Measurements from ENCODE around the gene TUT4.

Gene TUT4

DNA sequence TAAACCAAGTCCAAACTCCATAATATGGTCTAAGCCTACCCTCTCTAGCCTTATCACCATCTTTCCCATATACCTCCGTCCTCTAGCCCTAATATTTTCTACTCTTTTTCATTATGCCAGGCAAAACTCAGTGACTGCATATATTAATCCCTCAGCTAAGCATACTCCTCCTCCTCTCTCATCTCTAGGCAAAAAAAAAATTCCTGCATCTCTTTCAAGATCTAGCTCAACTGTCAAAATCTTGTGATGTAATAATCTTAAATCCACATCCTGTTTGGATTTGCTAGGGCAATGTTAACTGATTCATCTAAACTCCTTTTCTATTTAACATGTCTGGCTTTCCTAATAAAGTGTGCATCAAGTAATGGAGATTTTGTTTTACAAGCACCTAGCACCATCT is 128.1 kb downstream of the TUT4 start:
- no peaks in the 10 kb centered on the region for H3K4me1 ChIP-seq (ENCODE audit: control insufficient read depth, insufficient read depth, low read length)
- DNase-seq (ENCODE audit: low read depth), result no peak
- H3K27me3 ChIP-seq (replicated peaks; ENCODE audit: control insufficient read depth, insufficient read depth, low read length), result no peaks in the 10 kb centered on the region
- H3K9ac ChIP-seq (ENCODE audit: low read length), result no peak overlapping the region
- no peak overlapping the region for H3K4me3 ChIP-seq (ENCODE audit: low read length)
- peaks cover 63% of the 10 kb centered on the region for H3K36me3 ChIP-seq (ENCODE audit: control insufficient read depth, insufficient read depth, low read length, severe bottlenecking)
- H3K9me3 ChIP-seq (ENCODE audit: control insufficient read depth, low read length), result no peaks in the 10 kb centered on the region

DNA sequence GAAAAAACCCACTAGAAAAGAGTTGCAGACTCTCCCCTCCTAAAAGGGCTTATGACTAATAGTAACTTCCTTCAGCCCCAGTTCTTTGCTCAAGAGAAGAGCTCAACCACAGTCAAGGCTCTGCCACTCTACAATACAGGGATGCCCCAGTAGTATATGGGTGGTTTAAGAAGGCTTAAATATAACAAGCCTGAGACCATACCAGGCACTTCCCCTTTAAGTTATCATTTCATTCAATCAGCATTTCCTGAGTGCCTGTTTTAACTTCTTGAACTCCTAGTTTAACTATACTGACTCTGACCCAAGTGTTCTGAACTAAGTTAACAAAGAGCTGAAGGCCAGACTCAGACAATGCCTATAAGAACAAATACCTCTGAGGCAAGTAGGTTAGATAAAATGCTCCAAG is 128.7 kb downstream of the TUT4 start:
- Histone ChIP-seq H3K9ac (ENCODE audit: low read length) (no peak overlapping the region), H3K9me3 (ENCODE audit: control insufficient read depth, low read length) (no peaks in the 10 kb centered on the region), H3K4me3 (ENCODE audit: low read length) (no peak overlapping the region), H3K36me3 (ENCODE audit: control insufficient read depth, insufficient read depth, low read length, severe bottlenecking) (peaks cover 65% of the 10 kb centered on the region), H3K27me3 (replicated peaks; ENCODE audit: control insufficient read depth, insufficient read depth, low read length) (no peaks in the 10 kb centered on the region), H3K4me1 (ENCODE audit: control insufficient read depth, insufficient read depth, low read length) (no peaks in the 10 kb centered on the region)
- no peak for DNase-seq (ENCODE audit: low read depth)

DNA sequence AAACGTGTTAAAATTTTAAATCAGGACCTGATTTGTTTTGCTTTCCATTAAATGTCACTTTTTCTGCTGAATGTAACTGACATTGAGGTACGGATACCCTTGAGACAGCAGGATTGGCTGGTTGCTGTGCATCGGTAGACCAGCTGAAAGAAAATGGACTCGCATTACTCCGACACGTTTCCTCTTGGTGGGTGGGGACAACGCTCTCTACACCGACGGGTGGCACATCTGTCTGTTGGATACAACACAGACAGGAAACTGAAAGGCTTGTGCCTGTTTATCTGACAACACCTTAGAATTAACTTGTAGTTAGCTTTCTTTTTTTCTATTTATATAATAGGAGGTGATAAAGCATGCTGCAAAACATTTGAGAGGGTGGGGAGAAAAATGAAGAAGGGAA is 129.1 kb downstream of the TUT4 start:
- no peaks in the 10 kb centered on the region for H3K4me1 ChIP-seq (ENCODE audit: control insufficient read depth, insufficient read depth, low read length)
- no peak overlapping the region for H3K4me3 ChIP-seq (ENCODE audit: low read length)
- no peaks in the 10 kb centered on the region for H3K27me3 ChIP-seq (replicated peaks; ENCODE audit: control insufficient read depth, insufficient read depth, low read length)
- H3K9ac ChIP-seq (ENCODE audit: low read length), result no peak overlapping the region
- no peak for DNase-seq (ENCODE audit: low read depth)
- no peaks in the 10 kb centered on the region for H3K9me3 ChIP-seq (ENCODE audit: control insufficient read depth, low read length)
- H3K36me3 ChIP-seq (ENCODE audit: control insufficient read depth, insufficient read depth, low read length, severe bottlenecking), result peaks cover 67% of the 10 kb centered on the region

DNA sequence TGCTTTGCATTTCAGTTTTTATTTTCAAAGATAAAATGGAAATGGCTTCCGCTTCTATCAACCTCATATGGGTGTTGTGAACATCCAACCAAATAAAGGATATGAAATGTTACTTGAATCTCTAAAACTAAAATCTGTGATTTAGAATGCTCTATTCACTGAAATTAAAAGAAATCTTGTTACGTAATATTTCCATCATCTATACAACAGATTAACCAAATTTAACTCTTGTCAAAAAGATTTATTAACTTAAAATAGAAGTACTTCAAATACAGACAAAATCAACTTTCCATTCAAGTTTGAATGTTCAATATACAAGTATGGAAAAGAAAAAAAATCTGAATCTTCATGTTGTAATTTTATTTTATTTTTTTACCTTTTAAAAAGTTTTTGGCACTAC is 129.8 kb downstream of the TUT4 start:
- Histone ChIP-seq H3K9me3 (ENCODE audit: control insufficient read depth, low read length) (no peaks in the 10 kb centered on the region), H3K36me3 (ENCODE audit: control insufficient read depth, insufficient read depth, low read length, severe bottlenecking) (peaks cover 74% of the 10 kb centered on the region)
- no peak for DNase-seq (ENCODE audit: low read depth)

DNA sequence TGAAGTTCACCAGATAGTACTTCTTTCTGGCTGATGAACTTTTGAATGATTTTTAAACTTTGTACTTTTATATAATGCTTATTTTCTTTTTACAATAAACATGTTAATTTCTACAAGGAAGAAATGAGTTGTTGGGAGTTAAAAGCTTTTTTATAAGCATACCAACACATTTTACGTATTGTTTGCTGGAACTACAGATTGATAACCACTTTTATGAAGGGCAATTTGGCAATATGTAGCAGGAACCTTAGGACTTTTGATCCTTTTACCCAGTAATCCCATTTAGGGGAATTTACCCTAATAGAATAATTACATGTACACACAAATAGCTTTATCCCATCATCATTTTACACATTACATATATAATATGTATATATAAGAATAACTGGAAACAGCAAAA is 132.2 kb downstream of the TUT4 start:
- Histone ChIP-seq H3K9me3 (ENCODE audit: control insufficient read depth, low read length) (no peaks in the 10 kb centered on the region), H3K36me3 (ENCODE audit: control insufficient read depth, insufficient read depth, low read length, severe bottlenecking) (peaks cover 90% of the 10 kb centered on the region), H3K27me3 (replicated peaks; ENCODE audit: control insufficient read depth, insufficient read depth, low read length) (no peaks in the 10 kb centered on the region), H3K4me3 (ENCODE audit: low read length) (no peak overlapping the region), H3K4me1 (ENCODE audit: control insufficient read depth, insufficient read depth, low read length) (no peaks in the 10 kb centered on the region), H3K9ac (ENCODE audit: low read length) (no peak overlapping the region)
- no peak for DNase-seq (ENCODE audit: low read depth)

More for the DNA sequence above, 129.8 kb downstream of the TUT4 start:
- Histone ChIP-seq H3K27me3 (replicated peaks; ENCODE audit: control insufficient read depth, insufficient read depth, low read length) (no peaks in the 10 kb centered on the region), H3K9ac (ENCODE audit: low read length) (no peak overlapping the region), H3K4me1 (ENCODE audit: control insufficient read depth, insufficient read depth, low read length) (no peaks in the 10 kb centered on the region), H3K4me3 (ENCODE audit: low read length) (no peak overlapping the region)

DNA sequence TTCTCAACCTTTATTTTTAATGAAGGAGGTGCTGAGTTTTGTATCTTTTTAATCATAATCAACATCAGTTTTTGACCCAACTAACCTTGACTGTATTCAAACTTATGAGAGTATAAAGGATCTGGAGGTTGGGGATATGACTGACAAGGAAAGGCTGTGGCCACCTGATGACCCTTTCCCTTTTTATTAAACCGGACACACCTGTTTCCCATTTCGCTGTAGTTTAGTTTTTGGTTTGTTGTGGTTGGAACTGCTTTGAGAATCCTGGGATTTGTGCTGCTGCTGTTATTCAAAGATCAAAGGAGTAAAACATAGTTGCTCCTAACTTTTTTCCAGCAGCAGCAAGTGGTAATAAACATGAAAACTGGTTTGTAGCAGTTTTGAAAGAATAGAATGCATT is 136.1 kb downstream of the TUT4 start:
- H3K9ac ChIP-seq (ENCODE audit: low read length), result no peak overlapping the region
- H3K4me3 ChIP-seq (ENCODE audit: low read length), result no peak overlapping the region
- H3K9me3 ChIP-seq (ENCODE audit: control insufficient read depth, low read length), result no peaks in the 10 kb centered on the region
- no peaks in the 10 kb centered on the region for H3K27me3 ChIP-seq (replicated peaks; ENCODE audit: control insufficient read depth, insufficient read depth, low read length)
- H3K4me1 ChIP-seq (ENCODE audit: control insufficient read depth, insufficient read depth, low read length), result no peaks in the 10 kb centered on the region
- DNase-seq (ENCODE audit: low read depth), result no peak
- H3K36me3 ChIP-seq (ENCODE audit: control insufficient read depth, insufficient read depth, low read length, severe bottlenecking), result peaks cover 94% of the 10 kb centered on the region

DNA sequence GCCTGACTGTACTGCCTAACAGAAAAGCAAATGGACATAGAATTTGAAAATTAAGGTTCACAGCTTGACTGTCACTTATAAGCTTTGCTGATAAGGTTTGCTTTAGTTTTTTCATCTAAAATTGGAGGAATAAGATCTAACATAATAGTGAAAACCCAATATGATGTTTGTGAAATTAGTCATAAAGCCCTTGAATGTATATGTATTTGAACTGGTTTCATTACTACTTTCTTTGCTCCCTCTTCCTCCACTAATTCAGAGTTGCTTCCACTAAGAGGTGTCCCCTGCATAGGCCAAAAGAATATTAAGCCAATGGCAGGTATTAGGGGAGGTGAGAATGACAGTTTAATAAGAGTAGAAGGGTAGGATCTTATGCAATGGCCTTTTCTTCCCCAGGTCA is 137.9 kb downstream of the TUT4 start:
- Histone ChIP-seq H3K36me3 (ENCODE audit: control insufficient read depth, insufficient read depth, low read length, severe bottlenecking) (peaks cover 90% of the 10 kb centered on the region), H3K4me1 (ENCODE audit: control insufficient read depth, insufficient read depth, low read length) (no peaks in the 10 kb centered on the region), H3K4me3 (ENCODE audit: low read length) (no peak overlapping the region), H3K27me3 (replicated peaks; ENCODE audit: control insufficient read depth, insufficient read depth, low read length) (no peaks in the 10 kb centered on the region), H3K9me3 (ENCODE audit: control insufficient read depth, low read length) (no peaks in the 10 kb centered on the region), H3K9ac (ENCODE audit: low read length) (no peak overlapping the region)
- DNase-seq (ENCODE audit: low read depth), result no peak

DNA sequence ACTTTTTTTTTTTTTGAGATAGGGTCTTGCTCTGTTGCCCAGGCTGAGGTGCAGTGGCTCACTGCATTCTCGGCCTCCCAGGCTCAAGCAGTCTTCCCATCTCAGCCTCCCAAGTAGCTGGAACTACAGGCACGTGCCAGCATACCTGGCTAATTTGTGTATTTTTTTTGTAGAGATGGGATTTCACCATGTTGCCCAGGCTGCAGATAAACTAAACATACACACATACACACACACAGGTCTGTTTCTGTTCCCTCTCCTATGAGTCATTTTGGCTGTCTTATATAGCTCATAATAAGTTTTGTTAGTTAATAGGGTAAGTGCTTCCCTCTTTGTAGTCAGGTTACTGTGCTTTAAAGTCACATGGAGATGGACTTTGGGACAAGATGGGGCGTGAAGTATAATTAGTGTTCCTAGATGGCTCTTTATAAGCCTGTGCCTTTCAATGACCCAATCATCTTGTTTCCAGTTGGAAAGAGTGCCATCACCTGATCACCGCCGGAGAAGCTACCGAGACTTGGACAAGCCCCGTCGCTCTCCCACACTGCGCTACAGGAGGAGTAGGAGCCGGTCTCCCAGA is 139.4 kb downstream of the TUT4 start:
- no peak overlapping the region for H3K9ac ChIP-seq (ENCODE audit: low read length)
- DNase-seq (ENCODE audit: low read depth), result no peak
- H3K4me1 ChIP-seq (ENCODE audit: control insufficient read depth, insufficient read depth, low read length), result no peaks in the 10 kb centered on the region
- H3K9me3 ChIP-seq (ENCODE audit: control insufficient read depth, low read length), result no peaks in the 10 kb centered on the region
- H3K4me3 ChIP-seq (ENCODE audit: low read length), result no peak overlapping the region
- peaks cover 93% of the 10 kb centered on the region for H3K36me3 ChIP-seq (ENCODE audit: control insufficient read depth, insufficient read depth, low read length, severe bottlenecking)
- no peaks in the 10 kb centered on the region for H3K27me3 ChIP-seq (replicated peaks; ENCODE audit: control insufficient read depth, insufficient read depth, low read length)

DNA sequence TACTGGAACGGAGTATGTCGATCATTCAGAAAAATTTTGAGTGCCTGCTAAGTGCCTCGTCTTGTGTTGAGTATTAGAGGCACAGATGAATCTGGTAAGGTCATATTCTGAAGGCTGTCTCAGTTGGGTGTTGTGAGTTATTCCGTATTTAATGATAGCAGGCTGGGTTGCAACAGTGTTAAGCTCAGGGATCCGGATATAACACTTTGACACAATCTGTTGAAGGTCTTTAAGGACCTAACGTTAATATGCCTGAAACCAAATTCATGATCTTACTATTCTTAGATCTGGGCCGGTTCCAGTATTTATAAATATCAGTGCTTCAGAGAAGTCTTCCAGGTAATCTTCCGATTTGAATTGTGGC is 147.9 kb downstream of the TUT4 start:
- H3K4me3 ChIP-seq (ENCODE audit: low read length), result peak overlapping the region; percentile 99
- H3K9me3 ChIP-seq (ENCODE audit: control insufficient read depth, low read length), result no peaks in the 10 kb centered on the region
- H3K27me3 ChIP-seq (replicated peaks; ENCODE audit: control insufficient read depth, insufficient read depth, low read length), result no peaks in the 10 kb centered on the region
- peak overlapping the region; percentile 96 for H3K9ac ChIP-seq (ENCODE audit: low read length)
- peaks cover 22% of the 10 kb centered on the region for H3K36me3 ChIP-seq (ENCODE audit: control insufficient read depth, insufficient read depth, low read length, severe bottlenecking)
- H3K4me1 ChIP-seq (ENCODE audit: control insufficient read depth, insufficient read depth, low read length), result peaks cover 9% of the 10 kb centered on the region
- DNase-seq (ENCODE audit: low read depth), result no peak

DNA sequence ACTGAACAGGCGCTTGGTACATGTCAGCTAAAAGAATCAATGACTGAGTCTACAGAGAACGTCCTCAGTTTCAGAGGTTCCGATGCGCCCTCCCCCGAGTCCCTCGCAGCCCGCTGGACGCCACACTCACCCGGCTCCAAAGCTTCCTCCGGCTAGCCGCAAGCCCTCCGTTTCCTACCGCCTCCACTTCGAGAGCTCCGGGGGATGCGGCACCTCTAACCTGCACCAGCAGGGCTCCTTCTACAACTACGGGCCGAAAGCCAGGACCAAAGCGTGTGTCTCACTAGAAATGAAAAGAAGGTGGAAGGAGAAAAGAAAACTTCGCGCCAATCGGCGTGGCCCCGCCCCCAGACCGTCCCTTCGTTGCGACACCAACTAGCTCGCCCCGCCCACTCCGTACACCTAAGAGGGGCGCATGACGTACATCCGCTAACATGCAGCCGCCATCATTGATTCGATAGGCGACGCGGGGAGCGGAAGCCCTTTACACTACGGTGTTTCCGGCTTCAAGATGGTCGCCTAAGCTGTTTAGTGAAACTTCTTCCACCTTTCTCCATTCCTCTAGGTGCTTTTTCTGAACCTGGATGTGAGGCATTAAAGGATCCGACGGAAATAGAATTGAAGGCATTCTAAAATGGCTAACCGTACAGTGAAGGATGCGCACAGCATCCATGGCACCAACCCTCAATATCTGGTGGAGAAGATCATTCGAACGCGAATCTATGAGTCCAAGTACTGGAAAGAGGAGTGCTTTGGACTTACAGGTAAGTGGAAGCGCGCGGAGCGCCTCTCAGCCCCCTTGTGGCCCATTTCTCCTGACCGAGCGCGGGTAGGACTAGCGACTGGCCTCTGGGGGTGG is 148.5 kb downstream of the TUT4 start, which contains the start of the genes ORC1 and PRPF38A:
Gene ORC1, minus strand, starts transcription at position 308 of the 859 bp plus-strand sequence. CDS start 2,200 bp downstream, outside the sequence.
Gene PRPF38A, plus strand, starts transcription at position 487 of the 859 bp plus-strand sequence. Its CDS starts 148 bp downstream, at position 635.
- Histone ChIP-seq H3K27me3 (replicated peaks; ENCODE audit: control insufficient read depth, insufficient read depth, low read length) (no peaks in the 10 kb centered on the region), H3K4me1 (ENCODE audit: control insufficient read depth, insufficient read depth, low read length) (peaks cover 9% of the 10 kb centered on the region), H3K4me3 (ENCODE audit: low read length) (peak within 1 kb of the TSS; percentile 99), H3K36me3 (ENCODE audit: control insufficient read depth, insufficient read depth, low read length, severe bottlenecking) (peaks cover 17% of the 10 kb centered on the region), H3K9ac (ENCODE audit: low read length) (peak within 1 kb of the TSS; percentile 96), H3K9me3 (ENCODE audit: control insufficient read depth, low read length) (no peaks in the 10 kb centered on the region)
- DNase-seq (ENCODE audit: low read depth), result peak; percentile 100

DNA sequence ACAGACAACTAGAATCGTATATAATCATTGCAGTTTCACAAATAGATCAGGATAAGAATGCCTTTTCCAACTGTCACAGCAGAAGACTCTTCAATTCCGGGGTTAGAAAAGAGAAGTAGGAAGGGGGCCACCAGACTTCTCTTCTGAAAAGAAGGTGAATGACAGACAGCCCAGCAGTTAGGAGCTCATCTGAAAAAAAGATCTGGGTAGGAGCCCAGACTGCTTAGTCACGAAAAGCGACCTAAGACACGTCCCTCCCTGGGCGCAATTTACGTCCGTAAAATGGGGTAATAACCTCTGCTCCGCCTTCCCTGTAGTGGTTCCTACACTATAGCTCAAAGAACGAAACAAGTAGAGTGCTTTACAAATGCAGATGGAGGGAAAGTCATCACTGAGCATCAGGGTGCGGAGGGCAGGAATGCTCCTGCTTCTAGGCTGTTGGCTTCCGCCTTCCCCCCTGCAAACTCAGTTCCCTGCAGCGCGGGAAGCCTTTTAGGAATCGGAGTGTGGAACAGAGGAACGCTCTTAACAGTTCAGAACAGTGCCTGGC is 149.3 kb downstream of the TUT4 start:
- H3K36me3 ChIP-seq (ENCODE audit: control insufficient read depth, insufficient read depth, low read length, severe bottlenecking), result peaks cover 10% of the 10 kb centered on the region
- H3K27me3 ChIP-seq (replicated peaks; ENCODE audit: control insufficient read depth, insufficient read depth, low read length), result no peaks in the 10 kb centered on the region
- H3K9ac ChIP-seq (ENCODE audit: low read length), result peak overlapping the region; percentile 96
- peaks cover 9% of the 10 kb centered on the region for H3K4me1 ChIP-seq (ENCODE audit: control insufficient read depth, insufficient read depth, low read length)
- DNase-seq (ENCODE audit: low read depth), result peak; percentile 80
- no peaks in the 10 kb centered on the region for H3K9me3 ChIP-seq (ENCODE audit: control insufficient read depth, low read length)
- peak overlapping the region; percentile 99 for H3K4me3 ChIP-seq (ENCODE audit: low read length)
